ENCODE measurements around the gene SF1. TPM values are rescaled to one million over a fixed set of nuclear protein-coding genes. Genes with fewer than 3 reads are reported as not detected.

Gene SF1
- total and polyA plus RNA-seq, 2 of the 8 experiments (the other 6 are each of a cell fraction or from before 2014, with no cell fraction given): 72.7 to 353 TPM

DNA sequence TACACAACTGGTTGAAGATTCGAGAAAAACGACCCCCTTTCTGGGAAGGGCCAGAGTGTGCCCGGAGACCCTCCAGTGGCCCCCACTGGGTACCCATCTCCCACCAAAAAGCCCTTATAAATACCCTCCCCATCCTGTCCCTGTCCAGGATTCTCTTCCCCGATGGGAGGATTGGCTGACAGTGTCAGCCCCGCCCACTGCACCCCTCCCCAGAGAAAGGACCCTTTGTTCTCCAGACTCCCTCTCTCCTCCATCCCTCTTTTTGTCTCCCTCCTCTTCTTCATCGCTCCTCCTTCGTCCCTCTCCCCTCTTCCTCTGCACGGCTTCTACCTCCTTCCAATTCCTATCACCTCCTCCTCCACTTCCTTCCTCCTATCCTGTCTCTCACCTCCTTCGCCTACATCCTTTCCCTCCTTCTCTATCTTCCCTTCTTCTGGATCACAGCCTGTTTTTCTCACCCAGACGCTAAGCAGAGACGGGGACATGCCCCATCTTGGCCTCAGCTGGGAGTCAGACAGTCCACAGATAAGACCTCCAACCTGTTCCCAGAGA, 45.3 kb upstream of the SF1 start:
- Histone ChIP-seq H2BK12ac (ENCODE audit: low read depth, low read length) (no peak overlapping the region), H3K9ac (replicated peaks in 1 of 4; ENCODE audit: extremely low read depth in 1 of 4, low read depth in 3 of 4, low read length in 3 of 4) (no peak overlapping the region), H3K4me3 (ENCODE audit: extremely low read depth in 1 of 4, insufficient read depth in 2 of 4, low read depth in 3 of 4, low read length in 4 of 4) (no peak overlapping the region), H4K5ac (ENCODE audit: insufficient read length, low read depth, low read length) (no peak overlapping the region), H3K56ac (replicated peaks; ENCODE audit: insufficient read length, low read depth, low read length) (no peak overlapping the region), H2BK20ac (ENCODE audit: low read length) (no peak overlapping the region), H2AFZ (ENCODE audit: low read length) (no peak overlapping the region), H3K27ac (ENCODE audit: low read depth, low read length) (no peak overlapping the region), H3K9me3 (ENCODE audit: insufficient read depth in 2 of 2, low read depth in 1 of 2, low read length in 1 of 2) (no peaks in the 10 kb centered on the region), H3K14ac (ENCODE audit: insufficient read length) (no peak overlapping the region), H3K27me3 (replicated peaks in 1 of 4; ENCODE audit: control insufficient read depth in 3 of 4, extremely low read depth in 1 of 4, insufficient read depth in 3 of 4, low read length in 3 of 4) (no peaks in the 10 kb centered on the region), H3K4me2 (ENCODE audit: insufficient read depth in 1 of 2, low read depth in 2 of 2, low read length in 2 of 2) (no peak overlapping the region), H3K23me2 (ENCODE audit: low read depth, low read length) (no peaks in the 10 kb centered on the region; the same call in 1 of the 2 replicates), H2AK5ac (ENCODE audit: low read depth, low read length) (no peak overlapping the region), H3K23ac (ENCODE audit: insufficient read length) (no peak overlapping the region), H3K79me1 (ENCODE audit: low read depth, low read length) (no peaks in the 10 kb centered on the region; the same call in 1 of the 2 replicates), H3K4me1 (replicated peaks in 1 of 4; ENCODE audit: control insufficient read depth in 3 of 4, insufficient read depth in 4 of 4, low read length in 3 of 4) (no peaks in the 10 kb centered on the region), H2BK15ac (ENCODE audit: low read length) (no peak overlapping the region), H4K8ac (ENCODE audit: extremely low read depth, insufficient read depth, low read length) (no peak overlapping the region), H3K4ac (replicated peaks; ENCODE audit: insufficient read length, low read depth, low read length) (no peak overlapping the region), H3K18ac (ENCODE audit: extremely low read depth, low read length) (no peak overlapping the region), H3K79me2 (ENCODE audit: control insufficient read depth in 1 of 2, insufficient read depth in 2 of 2, low read length in 2 of 2) (no peaks in the 10 kb centered on the region), H4K20me1 (replicated peaks in 1 of 2; ENCODE audit: control insufficient read depth in 1 of 2, insufficient read depth in 2 of 2, low read length in 2 of 2) (peaks cover 0 to 2% of the 10 kb centered on the region in 2 experiments), H4K91ac (replicated peaks; ENCODE audit: insufficient read length, low read length) (no peak overlapping the region), H3K36me3 (ENCODE audit: control insufficient read depth in 2 of 4, insufficient read depth in 4 of 4, low read length in 3 of 4) (peaks cover 0 to 5% (median 2%) of the 10 kb centered on the region in 4 experiments; a peak in 2 of 8 replicates), H2BK120ac (replicated peaks; ENCODE audit: low read depth, low read length) (no peak overlapping the region), H2BK5ac (ENCODE audit: low read depth, low read length) (no peak overlapping the region)
- 81 to 89% methylated on average over 3 to 11 of the region's 11 CpGs for WGBS, 2 experiments (ENCODE audit: extremely low coverage in 1 of 2, insufficient coverage in 1 of 2, insufficient read length in 1 of 2, insufficient replicate concordance in 2 of 2, low coverage in 1 of 2, low lambda C conversion rate in 2 of 2, missing lambda C conversion rate in 1 of 2)
- POLR2A ChIA-PET (ENCODE audit: partially characterized antibody): interaction anchor here (1.1 kb wide), 2 partner anchors 26 to 30 kb away, joined by 4 read pairs; no protein-coding TSS in a partner anchor
- CTCF ChIA-PET (ENCODE audit: partially characterized antibody): interaction anchor here (0.9 kb wide), 1 partner anchor 50 kb away, joined by 3 read pairs; no protein-coding TSS in a partner anchor
- no peak for DNase-seq (ENCODE audit: low read depth in 1 of 2, low spot score in 2 of 2)
- FAIRE-seq: no peak
- TF ChIP-seq SRF (IDR thresholded peaks at IDR 0.05; ENCODE audit: low read depth, low read length) (no peak), KDM5A (IDR thresholded peaks at IDR 0.05; ENCODE audit: low read length) (no peak)

Measured in H1 (cell line).